NCI-H1436 treated with DMSO at 0.1 percent for 48 hours (cell line): ENCODE results near the gene THEMIS2.
"Not testable (repeated sequence)": the region's sequence is repeated elsewhere in the genome, so short reads cannot be mapped to it uniquely, and the experiment has no call there.

ENCODE experiments used
- DNase-seq: peaks from one replicate; lab custom pipeline; 2025; lab: John Stamatoyannopoulos, UW

Gene THEMIS2

DNA sequence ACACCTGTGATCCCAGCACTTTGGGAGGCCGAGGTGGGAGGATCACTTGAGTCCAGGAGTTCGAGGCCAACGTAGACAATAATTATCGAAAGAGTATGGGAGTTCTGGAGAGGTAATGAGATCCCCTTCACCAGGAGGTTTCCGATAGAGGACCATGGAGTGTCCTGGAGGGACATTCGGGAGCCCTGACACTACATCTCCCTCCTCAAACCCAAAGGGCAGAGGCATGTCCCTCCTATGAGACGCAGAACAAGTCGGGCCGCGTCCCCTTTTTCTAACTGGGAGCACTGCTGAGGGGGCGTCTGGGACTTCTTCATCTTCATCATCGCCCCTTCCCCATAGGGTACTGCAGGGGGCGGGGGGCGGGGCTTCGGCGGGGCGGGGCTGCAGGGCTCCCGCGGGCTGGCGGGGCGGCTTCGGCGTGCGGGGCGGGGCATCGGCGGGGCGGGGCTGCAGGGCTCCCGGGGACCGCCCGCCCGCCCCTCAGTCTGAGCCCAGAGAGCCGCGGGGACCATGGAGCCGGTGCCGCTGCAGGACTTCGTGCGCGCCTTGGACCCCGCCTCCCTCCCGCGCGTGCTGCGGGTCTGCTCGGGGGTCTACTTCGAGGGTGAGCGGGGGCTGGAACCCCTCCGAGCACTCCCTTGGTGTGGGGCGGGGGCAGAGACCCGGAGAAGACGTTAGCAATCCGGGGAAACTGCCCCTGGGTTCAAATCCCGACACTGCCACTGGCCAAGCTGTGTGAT is at the start of gene THEMIS2:
TSS of gene THEMIS2 (plus strand) at position 486 of the 743 bp plus-strand sequence. CDS start at position 514, 28 bp downstream.
- DNase-seq: no peak

DNA sequence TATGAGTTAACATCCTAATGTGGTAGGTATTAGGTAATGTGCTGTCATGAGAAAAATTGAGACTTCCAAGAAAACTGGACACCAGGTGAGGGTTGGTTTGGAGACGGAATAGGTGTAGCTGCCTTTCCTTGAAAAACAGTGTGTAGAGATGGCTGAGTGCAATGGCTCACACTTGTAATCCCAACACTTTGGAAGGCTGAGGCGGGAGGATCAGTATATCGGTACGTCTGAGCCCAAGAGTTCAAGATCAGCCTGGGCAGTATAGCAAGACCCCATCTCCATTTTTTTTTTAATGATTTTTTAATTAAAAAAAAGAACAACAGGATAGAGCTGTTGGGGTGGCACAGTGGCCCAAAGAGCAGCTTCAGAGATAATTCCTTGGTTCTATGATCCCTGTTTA is 48.6 kb upstream of the THEMIS2 start:
- no peak for DNase-seq

DNA sequence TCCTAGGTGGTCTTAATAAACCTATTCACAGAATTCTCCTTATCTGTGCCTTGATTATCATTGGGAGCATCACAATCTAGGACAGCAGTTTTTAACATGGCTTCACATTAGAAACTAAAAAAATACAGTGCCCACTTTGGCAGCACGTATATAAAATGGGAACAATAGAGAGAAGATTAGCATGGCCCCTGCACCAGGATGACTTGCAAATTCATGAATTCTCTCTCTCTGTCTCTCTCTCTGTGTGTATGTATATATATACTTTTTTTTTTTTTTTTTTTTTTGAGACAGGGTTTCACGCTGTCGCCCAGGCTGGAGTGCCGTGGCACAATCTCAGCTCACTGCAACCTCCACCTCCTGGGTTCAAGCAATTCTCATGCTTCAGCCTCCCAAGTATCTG is 47.9 kb upstream of the THEMIS2 start:
- DNase-seq: no peak

DNA sequence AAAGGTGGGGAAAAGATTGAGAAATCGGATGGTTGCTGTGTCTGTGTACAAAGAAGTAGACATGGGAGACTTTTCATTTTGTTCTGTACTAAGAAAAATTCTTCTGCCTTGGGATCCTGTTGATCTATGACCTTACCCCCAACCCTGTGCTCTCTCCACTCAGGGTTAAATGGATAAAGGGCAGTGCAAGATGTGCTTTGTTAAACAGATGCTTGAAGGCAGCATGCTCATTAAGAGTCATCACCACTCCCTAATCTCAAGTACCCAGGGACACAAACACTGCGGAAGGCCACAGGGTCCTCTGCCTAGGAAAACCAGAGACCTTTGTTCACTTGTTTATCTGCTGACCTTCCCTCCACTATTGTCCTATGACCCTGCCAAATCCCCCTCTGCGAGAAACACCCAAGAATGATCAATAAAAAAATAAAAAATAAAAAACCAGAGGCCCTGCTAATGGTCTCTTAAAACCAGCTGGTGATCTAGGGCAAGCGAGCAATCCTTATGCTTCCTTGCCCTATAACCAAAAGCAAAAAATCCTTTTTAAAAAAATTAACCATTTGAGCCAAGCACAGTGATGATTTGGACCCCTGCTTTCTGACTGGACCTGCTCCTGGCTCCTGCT is 42.9 kb upstream of the THEMIS2 start:
- DNase-seq: not testable (repeated sequence)

DNA sequence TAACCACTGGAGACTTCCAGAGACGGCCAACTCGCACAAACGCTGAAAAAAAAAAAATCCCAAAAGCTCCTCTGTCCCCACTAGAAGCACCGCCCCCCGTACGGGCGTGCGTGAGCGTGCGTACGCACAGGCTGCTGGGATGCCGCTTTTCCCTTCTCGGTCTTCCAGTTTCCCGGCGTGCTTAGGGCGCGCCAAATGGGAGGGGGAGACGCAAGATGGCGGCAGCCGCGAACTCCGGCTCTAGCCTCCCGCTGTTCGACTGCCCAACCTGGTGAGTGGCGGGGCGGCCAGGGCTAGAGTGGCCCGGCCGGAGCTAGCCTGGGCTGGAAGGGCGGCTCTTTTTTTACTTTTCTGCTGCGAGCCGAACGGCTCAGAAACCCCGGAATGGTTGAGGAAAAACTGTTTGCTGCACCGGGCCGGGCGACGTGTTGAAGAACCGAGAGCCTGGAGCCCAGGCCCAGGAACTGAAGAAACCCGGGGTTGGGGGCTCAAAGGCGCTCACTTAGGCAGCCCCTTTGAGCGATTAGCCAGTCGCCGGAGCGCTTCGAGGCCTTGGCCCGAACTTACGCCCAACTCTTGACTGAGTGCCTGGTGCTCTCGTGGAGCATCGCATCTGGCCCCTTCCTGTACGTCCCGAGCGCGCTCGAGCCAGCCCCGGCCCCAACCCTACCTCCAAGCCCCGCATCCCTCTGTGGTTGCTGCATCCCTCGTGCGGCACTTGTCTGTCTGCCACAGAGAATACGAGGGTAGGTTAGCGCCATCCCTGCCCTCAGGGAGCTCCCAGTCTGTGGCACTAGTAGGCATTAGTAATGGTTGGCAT is 41.5 kb upstream of the THEMIS2 start, which contains the start of gene PPP1R8:
TSS of gene PPP1R8 (plus strand) at position 162 of the 820 bp plus-strand sequence. CDS start at position 216, 54 bp downstream.
- DNase-seq: peak; percentile 83

DNA sequence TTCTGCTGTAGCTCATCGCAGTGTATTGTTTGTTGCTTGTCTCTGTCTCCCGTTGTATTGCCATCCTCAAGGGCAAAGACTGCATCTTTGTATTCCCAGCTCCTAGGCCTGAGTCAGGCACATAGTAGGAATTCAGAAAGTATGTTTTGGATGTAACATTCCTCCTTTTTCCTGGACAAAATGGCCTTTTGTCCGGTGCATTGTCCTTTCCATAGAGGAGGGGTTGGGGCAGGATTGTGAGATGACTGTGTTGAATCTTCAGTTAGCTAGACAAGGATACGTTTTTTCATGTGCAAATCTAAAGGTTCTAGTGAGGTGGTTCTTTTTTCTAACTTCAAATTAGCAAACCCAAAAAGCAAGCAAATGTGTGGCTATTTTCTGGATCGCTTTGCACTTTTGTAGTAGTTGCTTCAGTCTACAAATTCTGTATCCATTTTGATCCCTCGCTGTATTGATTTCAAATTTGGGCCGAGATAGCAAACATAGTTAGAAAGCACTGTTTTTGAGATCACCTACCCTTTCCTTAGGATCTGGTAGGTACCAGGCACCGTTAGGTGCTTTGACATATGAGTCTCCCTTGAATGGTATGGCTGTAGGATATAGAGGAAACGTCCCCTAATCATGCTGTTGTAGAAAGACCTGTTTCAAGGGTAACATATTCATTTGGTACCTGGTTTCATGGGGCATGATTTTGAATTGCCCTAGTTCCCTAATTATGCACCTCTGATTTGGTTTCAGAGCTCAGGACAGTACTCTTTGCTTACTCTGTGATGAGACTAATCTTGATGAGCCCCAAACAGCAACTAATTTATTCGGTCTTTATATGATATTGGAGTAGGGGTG is 40.6 kb upstream of the THEMIS2 start:
- DNase-seq: no peak

DNA sequence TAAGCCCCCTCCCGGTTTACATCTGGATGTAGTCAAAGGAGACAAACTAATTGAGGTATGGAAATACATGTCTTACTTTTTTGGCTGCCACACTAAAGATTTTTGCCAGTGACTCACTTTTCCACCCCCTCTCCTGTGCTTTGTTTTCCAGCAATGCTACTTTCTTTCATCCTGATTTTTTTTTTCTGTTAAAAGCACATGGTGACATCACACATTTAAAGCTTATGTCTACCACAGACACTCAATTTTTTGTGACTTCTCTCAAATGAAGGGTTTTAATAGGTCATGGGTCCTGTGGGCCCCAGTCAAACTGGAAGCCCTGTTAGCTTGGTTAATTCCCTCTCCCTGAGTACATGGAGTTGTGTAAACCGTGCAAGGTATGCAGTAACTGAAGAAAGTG is 39.6 kb upstream of the THEMIS2 start:
- no peak for DNase-seq

DNA sequence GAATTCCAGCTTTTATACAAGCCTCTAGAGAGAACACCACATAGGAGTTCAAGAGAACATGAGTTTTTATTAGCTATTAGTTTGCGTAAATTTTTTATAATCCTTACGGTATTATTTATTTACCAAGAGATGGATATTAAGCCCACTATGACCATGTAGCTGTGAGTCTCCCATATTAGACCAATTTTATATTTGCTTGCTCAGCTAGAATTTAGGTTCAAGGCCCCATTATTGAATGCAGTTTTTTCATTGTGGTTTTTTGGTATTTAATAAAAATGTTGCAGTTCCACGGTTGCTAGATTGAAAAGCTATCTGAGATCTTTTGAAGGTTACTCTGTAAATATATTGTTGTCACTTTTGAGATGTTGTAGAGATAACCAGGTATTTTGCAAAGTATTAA is 38.9 kb upstream of the THEMIS2 start:
- no peak for DNase-seq

DNA sequence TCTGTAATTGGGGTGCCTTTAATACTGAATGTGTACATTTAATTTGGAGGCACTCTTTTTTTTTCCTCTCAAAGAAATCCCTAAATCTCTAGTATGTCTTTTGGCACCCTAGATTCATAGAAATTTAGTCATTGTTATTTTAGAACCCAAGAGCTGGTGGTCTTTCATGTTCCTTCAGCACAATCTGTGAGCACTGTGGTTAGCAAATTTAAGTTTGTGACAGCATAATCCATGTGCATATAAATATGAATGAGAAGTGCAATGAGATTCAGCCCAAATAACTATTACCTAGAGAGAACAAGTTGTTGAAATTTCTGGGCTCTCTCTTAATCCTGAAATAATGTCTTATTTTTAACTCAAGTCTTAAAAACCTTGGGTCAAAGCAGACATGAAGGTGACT is 37.3 kb upstream of the THEMIS2 start:
- DNase-seq: no peak

DNA sequence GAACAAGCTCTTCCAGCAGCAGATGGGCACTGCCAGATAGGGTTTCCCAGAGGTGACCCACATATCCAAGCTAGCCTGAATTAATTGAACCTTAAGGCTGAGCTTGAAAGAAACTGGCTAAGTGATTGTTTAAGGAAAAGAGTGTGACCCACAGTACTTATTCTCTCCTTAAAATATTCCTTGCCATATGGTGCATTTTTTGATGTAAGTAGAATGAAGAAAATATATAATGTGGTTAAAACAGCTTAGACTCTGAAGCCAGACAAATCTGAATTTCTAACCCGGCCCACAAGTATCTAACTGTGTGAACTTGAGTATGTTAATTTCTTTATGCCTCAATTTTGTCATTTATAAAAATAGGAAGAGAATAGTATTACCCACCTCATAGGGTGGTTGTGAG is 36.8 kb upstream of the THEMIS2 start:
- DNase-seq: no peak

DNA sequence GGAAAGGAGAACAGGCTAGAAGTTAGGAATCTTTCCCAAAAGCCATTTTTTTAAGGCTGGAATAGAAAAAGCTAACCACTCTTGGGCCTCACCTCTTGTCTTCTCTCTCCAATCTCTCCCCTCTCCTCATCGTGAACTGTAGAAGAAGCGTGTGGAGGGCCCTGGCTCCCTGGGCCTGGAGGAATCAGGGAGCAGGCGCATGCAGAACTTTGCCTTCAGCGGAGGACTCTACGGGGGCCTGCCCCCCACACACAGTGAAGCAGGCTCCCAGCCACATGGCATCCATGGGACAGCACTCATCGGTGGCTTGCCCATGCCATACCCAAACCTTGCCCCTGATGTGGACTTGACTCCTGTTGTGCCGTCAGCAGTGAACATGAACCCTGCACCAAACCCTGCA is 22.4 kb upstream of the THEMIS2 start:
- no peak for DNase-seq

DNA sequence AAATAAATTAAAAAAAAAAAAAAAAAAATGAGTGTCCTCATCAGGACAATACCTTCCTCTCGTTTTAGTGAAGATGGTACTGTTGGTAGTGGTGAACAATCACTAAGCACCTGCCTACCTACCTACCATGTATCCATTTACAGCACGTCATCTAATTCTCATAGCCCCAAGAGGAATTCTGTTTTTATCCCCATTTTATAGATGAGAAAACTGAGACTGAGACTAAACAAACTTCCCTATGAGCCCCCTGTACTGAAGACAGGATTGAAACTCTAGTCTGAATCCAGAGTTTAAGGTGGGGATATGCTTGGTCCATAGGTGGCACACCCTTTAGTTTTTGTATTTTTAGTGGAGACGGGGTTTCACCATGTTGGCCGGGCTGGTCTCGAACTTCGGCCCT is 17.3 kb upstream of the THEMIS2 start:
- no peak for DNase-seq

DNA sequence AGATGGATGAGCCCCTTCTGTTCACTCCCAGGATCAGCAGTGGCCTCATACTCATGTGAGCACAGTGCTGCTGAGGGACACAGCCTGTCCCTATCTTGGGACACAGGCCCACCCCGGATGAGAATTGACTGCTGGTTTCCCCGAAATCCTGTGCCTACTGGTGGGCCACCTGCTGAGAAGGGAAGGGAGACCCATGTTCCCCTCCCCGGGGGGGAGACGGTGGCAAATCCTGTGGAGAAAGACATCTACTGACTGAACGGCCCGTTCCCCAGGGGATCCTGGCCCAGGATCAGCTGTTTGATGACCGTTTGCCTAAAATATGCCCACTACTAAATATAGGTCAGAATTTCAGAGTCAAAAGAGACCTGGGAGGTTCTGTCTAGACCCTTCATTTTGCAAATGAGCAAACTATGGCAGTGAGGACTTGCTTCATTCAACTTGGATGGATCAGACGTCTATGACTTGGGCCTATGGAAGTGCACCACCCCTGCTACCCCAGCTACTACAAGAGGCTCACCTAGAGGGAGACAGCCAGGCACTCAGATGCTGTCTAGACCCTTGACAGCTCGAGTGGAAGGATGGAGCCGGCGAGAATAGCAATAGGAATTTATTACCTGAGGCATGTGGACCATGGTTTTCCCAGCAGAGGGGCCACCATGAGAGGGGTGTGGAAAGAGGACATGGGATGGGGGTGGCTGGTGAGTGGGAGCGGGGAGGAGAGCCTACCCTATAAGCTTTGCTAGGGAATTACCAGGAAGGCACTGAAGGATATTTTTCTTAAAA is 15.6 kb upstream of the THEMIS2 start:
- DNase-seq: no peak

DNA sequence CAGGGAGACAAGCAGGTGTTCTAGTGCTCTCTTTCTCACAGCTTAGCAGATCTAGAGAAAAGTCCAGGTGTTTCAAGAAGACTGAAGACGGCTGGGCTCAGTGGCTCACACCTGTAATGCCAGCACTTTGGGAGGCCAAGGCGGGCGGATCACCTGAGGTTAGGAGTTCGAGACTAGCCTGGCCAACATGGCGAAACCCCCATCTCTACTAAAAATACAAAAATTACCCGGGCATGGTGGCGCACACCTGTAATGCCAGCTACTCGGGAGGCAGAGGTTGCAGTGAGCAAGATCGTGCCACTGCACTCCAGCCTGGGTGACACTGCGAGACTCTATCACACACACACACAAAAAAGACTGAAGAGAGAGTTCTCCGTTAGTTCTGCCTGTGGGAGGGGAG is 14.8 kb upstream of the THEMIS2 start:
- DNase-seq: not testable (repeated sequence)

DNA sequence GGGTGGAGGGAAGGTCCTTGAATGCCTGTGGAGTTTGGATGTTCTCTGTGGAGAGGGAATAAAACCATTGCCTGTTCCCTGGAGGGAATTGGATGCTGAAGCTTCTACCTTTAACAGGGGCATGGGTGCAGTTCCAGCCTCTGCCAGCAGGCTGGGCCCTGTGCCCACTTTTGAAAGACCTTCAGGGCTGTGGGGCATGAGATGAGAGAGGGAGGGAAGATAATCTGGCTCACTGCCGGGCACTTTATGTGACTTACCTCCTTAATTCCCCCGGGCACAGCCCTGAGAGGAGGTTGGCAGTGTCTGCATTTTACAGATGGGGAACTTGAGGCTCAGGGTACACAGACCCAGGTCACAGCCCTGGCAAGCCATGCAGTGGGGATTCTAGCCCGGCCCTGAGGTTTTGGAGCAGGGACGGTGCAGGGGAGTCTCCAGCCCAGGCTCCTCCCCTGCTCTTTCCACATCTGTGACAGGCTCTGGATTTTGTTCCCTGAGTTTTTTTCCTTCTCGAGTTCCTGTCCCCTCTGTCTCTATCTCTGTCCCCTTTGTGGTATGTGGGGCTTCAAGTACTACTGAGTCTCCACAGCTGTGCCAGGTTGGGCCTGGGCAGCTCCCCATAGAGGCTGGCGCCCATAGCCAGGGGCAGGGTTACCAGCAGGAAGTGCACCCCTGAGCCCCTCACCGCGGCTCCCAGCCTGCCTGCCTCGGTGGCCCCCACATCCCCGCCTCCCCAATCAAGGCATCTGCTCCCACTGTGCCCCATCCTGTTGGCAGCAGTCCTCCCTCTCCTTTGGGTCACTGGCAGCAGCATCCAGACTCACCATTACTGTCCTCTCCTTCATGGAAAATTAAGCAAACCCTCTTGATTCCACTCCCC is 14.0 kb upstream of the THEMIS2 start:
- peak; percentile 57 for DNase-seq

DNA sequence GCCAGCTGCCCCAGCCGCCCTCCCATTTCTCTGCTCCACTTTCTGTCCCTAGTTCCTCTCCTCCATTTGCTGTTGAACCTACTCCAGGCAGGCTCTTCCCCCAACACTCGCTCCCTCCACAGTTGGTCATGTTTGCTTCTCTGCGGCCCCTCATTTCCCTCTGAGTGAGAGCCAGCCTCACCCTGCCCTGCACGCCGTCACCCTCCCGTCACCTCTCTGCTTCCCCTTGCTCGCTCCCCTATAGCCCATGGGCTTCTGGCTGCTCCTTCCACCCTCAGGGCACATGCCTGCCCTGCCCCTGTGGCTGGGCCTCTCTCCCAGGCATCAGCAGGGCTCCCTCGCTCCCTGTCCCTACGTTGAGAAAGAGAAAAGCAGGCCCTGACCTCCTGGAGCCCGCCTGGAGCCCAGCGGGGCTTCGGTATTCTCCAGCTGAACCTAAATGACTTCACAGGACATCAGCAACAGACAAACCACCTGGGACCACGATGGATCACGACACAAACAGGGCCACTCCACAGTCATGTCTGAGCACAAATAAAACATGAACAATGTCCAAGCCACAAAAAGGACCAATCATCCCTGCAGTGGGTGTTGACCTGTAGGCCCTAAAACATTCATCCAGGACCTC is 13.3 kb upstream of the THEMIS2 start:
- no peak for DNase-seq

DNA sequence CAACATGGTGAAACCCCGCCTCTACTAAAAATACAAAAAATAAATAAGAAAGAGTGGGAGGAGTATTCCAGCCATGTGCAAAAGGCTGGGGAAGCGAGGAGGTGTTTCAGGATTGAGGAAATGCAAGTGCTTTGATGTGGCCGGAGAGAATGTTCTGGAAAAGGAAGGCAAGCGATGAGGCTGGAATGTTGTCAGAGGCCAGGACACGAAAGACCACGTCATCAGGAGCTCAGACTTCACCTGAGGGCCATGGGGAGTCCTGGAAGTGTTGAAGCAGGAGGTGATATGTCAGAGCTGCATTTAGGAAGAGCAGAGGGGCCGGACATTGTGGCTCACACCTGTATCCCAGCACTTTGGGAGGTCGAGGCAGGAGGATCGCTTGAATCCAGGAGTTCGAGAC is 10.9 kb upstream of the THEMIS2 start:
- no peak for DNase-seq

DNA sequence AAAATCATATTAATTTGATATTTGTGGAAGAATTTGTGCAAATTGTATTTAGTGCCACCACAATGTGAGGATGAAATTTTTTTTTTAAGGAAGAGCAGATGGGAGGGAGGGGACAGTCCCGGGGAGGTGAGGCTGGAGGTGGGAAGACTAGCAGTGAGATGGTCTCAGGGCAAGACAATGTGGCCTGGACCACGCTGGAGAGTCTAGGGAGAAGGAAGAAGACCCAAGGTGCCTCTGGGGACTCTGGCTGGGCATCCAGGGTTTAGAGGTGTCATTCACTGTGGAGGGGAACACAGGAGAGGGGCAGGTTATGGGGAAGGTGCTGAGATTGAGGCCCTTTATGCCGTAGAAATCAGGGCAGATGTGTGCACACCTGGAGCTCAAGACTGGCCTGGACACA is 10.3 kb upstream of the THEMIS2 start:
- no peak for DNase-seq

DNA sequence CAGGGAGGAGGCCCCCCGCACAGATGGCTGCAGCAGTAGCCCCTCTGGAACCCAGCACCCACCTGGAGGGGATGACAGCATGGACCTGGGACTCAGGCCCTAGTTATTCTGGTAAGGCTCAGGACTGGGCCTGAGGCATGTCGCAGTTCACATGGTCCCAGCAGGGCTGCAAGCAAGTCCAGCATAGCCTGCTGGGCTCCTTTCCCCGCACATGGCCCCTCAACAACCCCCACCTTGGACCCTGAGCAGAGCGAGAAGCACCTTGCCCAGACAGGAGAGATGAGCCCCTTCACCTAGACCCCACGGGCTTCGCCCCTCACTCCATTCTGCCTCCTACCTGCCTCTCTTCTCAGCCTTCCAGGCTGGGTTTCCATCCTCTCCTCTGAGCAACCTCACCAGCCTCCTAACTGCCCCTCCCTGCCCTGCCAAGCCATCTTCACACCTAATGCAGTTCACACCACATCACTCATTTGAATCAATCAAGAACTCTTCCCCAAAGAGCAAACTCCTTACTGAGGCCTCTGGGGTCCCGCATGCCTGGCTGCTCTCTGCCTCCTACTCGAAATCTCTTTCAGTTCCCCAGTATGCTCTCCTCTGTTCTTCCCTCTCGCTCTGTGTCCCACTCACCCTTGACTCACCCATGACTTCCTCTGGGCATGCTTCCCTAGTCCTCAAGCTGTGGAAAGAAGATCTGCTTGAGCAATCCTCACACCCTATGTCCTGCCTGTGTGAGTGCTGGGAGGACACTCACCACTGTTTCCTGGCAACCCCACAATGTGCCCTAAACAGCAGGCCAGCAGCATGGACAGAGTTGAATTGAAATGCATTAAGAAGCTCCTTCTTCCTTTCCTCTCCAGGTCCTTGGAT is 9.4 kb upstream of the THEMIS2 start:
- DNase-seq: no peak
